SK-N-SH (cell line): ENCODE data around the gene ADCY6.
A peak's percentile ranks its signal among the peaks of the same experiment; 100 is the strongest.

Source experiments
- CHD2 ChIP-seq: fragments of 150-350 bp; IDR thresholded peaks from 2 replicates; pipeline ENCODE4 v1.6.1; 2018; ENCODE audit warnings: low read length; ENCODE audit not compliant: partially characterized antibody
- CTCF ChIP-seq: fragments of 200-600 bp; sonication (generic); IDR thresholded peaks from 2 replicates; pipeline ENCODE4 v1.6.1; 2017; ENCODE audit warnings: antibody characterized with exemption, mild to moderate bottlenecking, moderate library complexity
- EP300 ChIP-seq, 2 experiments: IDR thresholded peaks; 2 replicates each; pipeline versions ENCODE4 v1.4.0 to v1.6.1; 2012; ENCODE audit warnings: borderline replicate concordance in 1 of 2, low read depth in 1 of 2, low read length in 1 of 2
- EZH2phosphoT487 ChIP-seq: fragments of 200-600 bp; sonication (generic); IDR thresholded peaks from 2 replicates; pipeline ENCODE4 v1.6.1; 2017; ENCODE audit warnings: low read depth, mixed run types, mild to moderate bottlenecking, antibody characterized with exemption, moderate library complexity, borderline replicate concordance
- GATA2 ChIP-seq: sonication (generic); formaldehyde crosslinking; IDR thresholded peaks from 2 replicates; pipeline ENCODE4 v1.5.0; 2020; ENCODE audit warnings: mild to moderate bottlenecking, missing genetic modification reagents
- NRF1 ChIP-seq: IDR thresholded peaks from 2 replicates; pipeline ENCODE4 v1.6.1; 2012; ENCODE audit warnings: low read depth, mild to moderate bottlenecking, low read length
- POLR2AphosphoS5 ChIP-seq: IDR thresholded peaks from 2 replicates; pipeline ENCODE4 v1.6.1; 2012; ENCODE audit warnings: low read depth, low read length
- RAD21 ChIP-seq: IDR thresholded peaks from 2 replicates; pipeline ENCODE4 v1.6.1; 2012; ENCODE audit warnings: mild to moderate bottlenecking, low read length
- REST ChIP-seq: IDR thresholded peaks from 2 replicates; pipeline ENCODE4 v1.6.1; 2012; ENCODE audit warnings: mild to moderate bottlenecking, low read depth, low read length, moderate library complexity
- SMC3 ChIP-seq: IDR thresholded peaks from 2 replicates; pipeline ENCODE4 v1.6.1; 2012; ENCODE audit warnings: low read depth, low read length, improper control_type of control experiment
- TAF1 ChIP-seq: IDR thresholded peaks from 2 replicates; pipeline ENCODE4 v1.6.1; 2012; ENCODE audit warnings: low read depth, mild to moderate bottlenecking, low read length, moderate library complexity, borderline replicate concordance
- USF2 ChIP-seq: fragments of 150-350 bp; IDR thresholded peaks from 2 replicates; pipeline ENCODE4 v1.6.1; 2017; ENCODE audit warnings: antibody characterized with exemption, low read length, low read depth, borderline replicate concordance
- YY1 ChIP-seq: IDR thresholded peaks from 2 replicates; pipeline ENCODE4 v1.4.0; 2012; ENCODE audit warnings: low read depth, mild to moderate bottlenecking
- ZBTB33 ChIP-seq: IDR thresholded peaks from 2 replicates; pipeline ENCODE4 v1.4.0; 2012; ENCODE audit warnings: low read depth, borderline replicate concordance

GRCh38 chr12:48716493-48717251 is 72.2 kb downstream of the ADCY6 start, which contains the start of gene CCNT1:
- TF ChIP-seq TAF1 (peak; percentile 45; the same call in 1 of the 2 replicates), EZH2phosphoT487 (no peak), RAD21 (no peak), ZBTB33 (peak; percentile 97), CTCF (peak; percentile 35; the same call in 1 of the 2 replicates), CHD2 (peak; percentile 99), YY1 (no peak; the same call in 1 of the 2 replicates), NRF1 (no peak), SMC3 (no peak), REST (0 out of 2 replicates have a peak, but pooled peaks have one; percentile 33), USF2 (peak; percentile 92), EP300 (IDR thresholded peaks at IDR 0.05; ENCODE audit: borderline replicate concordance in 1 of 2, low read depth in 1 of 2, low read length in 1 of 2) (no peak; a peak in 1 of 4 replicates), POLR2AphosphoS5 (peak; percentile 80), GATA2 (CRISPR knock-in tag) (no peak; the same call in 1 of the 2 replicates)
